ENCODE data around the gene FAM170B.

The FAM170B gene

DNA sequence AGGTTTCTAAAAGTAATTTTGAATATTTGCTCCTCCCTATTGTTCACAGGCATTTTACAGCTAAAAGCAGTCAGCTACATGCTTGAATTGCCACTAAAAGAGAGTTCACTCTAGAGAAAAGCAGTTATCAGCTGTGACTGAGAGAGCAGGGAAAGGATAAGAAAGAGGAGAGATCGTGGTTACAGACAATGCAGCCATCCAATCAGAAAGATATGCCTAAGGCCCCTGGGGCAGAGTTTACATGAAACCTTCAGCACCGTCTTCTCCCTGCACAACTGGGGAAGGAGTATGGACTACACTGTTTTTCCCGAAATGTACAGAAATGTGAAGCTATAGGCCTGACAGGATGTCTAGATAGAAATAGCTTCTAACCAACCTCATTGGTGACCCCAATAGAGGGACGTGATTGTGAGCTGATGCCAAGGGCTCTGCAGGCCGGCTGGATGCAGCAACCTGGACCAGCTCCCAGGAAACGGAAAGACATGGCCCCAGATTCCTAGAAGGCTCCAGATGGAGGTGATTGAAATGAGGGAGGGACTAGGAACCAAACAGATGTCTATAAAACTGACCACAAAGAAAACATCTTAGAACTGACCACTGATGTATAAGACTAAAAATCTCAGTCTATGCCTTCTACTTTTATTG lies 15.3 kb downstream of the FAM170B start:
- DNase-seq, result no peak

DNA sequence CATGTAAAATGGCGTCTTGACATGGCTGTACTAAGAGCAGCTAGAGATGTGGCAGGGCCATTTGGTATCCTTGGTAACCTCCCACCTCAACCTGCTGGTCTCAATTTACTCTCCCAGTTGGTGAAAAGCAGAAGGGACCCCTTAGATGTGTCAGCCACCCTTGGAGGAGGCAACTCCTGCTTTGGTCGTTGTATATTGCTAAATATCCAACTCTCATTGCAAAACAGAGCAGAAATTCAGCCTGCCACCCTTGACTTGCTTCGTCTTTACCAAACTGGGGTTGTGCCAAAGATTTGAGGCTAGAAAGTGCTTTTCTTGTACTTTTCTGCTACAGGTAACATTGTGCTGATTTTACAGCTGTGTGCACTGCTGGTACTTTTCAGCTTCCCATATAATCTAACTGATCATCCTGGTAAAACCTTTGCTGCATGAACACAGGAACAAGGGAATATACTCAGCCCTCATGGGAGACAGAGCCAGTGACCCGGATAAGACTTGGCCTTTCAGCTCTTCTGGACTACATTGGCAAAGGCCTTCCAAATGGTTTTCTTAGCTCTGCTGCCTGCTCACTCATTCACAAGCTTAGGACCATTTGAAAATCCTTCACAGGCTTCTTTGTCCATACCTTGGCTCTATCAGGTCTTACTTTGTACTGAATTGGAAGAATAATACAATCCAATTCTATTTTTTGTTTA lies 16.3 kb downstream of the FAM170B start:
- DNase-seq, result no peak

- no peak for DNase-seq
Observed at GRCh38 chr10:49116509-49117375, 17.1 kb downstream of the FAM170B start.

DNA sequence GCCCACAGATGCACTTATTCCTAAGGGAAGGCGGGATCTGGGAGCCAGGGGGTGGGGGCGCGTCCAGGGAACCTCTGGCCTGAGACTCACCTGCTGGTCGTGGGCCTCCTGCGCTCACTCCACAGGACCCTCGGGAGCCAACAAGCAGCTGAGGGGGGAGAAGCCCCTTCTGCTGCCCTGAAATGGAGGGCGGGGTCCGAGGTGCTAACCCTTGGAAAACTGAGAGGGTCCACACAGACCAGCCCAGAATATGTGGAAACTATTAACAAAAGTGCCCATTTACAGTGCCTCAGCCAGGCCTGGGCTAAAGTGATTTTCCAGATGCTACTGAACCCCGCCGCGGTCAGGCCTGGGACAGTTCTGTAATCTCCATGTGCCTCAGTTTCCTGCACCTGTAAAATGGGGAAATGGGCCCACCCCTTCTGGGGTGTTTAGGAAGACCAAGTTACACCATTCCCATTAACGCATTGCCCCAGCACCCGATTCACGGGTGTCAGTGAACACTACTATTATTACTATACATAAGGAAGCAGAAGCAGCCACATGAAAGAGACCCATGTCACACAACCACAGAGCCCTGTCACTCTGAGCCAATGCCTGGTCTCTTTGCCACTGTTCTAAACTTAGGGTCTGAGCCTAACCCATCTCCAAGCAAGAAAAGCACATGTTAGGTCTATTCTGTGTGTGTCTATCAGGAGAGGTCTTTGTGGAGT lies 17.9 kb downstream of the FAM170B start:
- no peak for DNase-seq

GRCh38 chr10:49115015-49115795 lies 18.6 kb downstream of the FAM170B start, which contains the start of gene VSTM4:
VSTM4 (minus strand) TSS chr10:49115522; CDS start chr10:49115485, 37 bp downstream.
- peak in 1 of 2 experiments; percentile 10 for DNase-seq

GRCh38 chr10:49114718-49115014 lies 19.2 kb downstream of the FAM170B start:
- DNase-seq, result no peak

GRCh38 chr10:49113741-49114141 lies 20.1 kb downstream of the FAM170B start:
- DNase-seq, result no peak

DNA sequence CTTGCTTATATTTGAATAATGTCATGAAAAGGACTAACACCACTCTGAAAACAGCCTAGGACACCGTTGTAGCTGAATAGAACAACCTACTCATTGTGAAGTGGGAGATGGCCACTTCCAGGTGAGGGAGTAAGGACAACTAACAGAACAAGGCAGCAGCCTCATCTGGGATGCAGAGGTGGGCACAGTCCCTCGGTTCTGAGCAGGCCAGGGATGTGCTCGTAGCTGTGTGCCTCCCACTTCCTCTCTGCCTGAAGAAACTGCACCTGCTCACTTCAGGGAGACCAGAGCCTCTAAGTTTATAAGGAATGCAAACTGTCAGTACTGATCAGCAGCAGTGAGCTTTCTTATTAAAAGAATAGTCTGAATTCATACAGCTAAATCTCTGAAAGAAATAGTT lies 21.0 kb downstream of the FAM170B start:
- DNase-seq, result no peak

DNA sequence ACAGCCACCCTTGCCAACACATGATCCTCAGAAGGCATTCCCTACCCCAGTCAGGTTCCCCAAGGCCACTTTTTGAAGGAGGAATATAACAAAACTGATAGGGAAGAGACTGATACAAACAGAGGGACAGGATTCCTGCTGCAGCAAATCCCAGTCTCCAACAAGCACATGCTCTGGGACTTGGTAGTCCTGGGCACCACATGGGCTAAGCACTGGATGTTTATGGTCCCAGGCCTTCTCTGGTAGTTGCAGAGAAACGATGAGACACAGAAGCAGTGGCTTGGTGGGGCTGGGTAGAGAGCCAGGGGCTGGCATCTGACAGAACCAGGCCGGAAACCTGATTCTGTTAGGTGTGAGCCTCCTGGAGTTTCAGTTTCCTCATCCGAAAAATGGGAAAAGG lies 21.7 kb downstream of the FAM170B start:
- no peak for DNase-seq

DNA sequence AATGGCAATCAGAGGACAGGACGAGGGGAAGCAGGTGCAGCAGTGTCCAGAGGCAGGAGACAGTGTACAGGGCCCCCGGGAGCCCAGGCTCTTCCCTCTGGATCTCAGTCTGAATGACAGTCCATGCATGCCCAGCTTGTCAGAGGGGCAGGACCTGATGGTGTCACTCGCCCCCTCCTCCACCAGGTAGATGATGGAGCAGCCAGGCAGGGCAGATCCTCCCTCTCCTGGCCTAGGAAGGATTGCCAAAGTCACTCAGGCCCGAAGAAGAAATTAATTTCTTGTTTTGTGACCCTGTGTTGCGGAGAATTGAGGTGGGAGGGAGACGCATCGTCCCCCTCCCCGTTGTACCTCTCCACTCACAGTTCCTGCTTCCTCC lies 22.5 kb downstream of the FAM170B start:
- DNase-seq, result no peak

GRCh38 chr10:49110684-49111319 lies 23.0 kb downstream of the FAM170B start:
- no peak for DNase-seq

GRCh38 chr10:49109669-49110340 lies 24.0 kb downstream of the FAM170B start:
- DNase-seq, result peak in 1 of 2 experiments; percentile 40

- no peak for DNase-seq
Observed at GRCh38 chr10:49108656-49109055, 25.2 kb downstream of the FAM170B start.

GRCh38 chr10:49107887-49108267 lies 25.9 kb downstream of the FAM170B start:
- DNase-seq, result no peak

GRCh38 chr10:49107111-49107886 lies 26.5 kb downstream of the FAM170B start:
- DNase-seq, result no peak

DNA sequence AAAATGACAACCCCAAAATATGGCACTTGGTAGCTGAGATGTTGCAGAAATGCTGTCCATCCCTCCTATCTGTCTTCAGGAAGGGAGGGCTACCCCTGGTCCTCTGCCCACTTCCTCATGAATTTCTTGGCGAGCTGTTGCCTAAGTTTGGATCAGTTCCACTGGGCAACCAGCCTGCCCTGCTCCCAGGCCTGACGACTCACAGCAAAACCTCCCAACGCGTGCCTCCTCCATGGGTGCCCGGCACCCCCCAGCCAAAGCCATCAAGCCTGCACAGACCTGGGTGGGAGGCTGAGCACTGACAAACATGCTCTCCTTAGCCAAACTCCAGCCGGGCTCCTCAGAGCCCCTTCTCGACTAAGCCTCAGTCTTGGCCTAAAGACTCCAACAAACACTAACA lies 27.4 kb downstream of the FAM170B start:
- no peak for DNase-seq

DNA sequence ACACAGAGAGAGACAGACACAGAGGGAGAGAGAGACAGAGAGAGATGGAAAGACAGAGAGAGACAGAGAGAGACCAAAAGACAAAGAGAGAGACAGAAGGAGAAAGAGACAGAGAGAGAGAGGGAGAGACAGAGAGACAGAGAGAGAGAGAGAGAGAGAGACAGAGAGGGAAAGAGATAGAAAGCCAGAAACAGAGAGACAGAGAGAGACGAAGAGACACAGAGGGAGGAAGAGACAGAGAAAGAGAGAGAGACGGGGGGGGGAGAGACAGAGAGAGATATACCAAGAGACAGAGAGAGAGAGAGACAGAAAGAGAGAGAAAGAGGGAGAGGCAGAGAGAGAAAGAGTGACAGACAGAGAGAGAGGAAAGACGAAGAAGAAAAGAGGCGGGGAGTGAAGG lies 28.7 kb downstream of the FAM170B start:
- DNase-seq, result no peak

- no peak for DNase-seq
Observed at GRCh38 chr10:49104323-49104722, 29.5 kb downstream of the FAM170B start.

DNA sequence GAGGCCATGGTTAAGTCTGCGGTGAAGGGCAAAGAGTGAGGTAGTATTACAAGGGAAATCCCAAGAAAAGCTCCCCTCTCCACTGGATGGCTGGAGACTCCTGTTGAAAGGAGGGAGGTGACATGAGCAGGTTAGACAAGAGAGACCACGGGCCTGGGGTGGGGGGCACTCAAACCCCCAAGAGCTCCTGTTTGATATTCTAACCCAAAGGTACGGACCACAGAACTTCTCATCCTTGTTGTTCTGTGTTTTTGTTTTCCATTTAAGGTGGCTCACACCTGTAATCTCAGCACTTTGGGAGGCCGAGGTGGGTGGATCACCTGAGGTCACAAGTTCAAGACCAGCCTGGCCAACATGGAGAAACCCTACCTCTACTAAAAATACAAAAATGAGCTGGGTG lies 30.1 kb downstream of the FAM170B start:
- no peak for DNase-seq

DNA sequence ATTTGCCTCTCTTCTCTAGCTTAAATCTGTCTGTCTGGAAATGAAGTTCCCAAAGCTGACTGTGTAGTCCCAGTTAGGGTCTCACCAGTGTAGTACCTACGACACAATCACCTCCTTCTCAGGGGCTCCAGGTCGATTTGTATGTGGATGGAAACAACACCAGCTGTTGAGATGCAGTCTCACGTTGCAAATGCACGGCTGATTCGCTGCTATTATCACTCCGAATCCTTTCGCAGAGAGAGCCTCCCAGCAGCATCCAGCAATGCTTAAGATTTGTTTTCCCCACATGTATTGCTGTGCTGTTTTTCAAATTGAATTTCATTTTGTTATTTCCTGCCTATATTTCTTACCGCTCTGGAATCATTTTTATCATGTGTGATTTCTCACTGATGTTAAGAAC lies 34.8 kb downstream of the FAM170B start:
- DNase-seq, result no peak

Data from NCI-H524 (cell line).